Large intestine (tissue), 3 donors: Measurements from ENCODE around the gene TSPOAP1. TPM values are rescaled to one million over a fixed set of nuclear protein-coding genes. Genes with fewer than 3 reads are reported as not detected.

ENCODE experiments used
- DNase-seq, 2 donors: peaks; one replicate each; pipeline versions ENCODE4 v3.0.0 to v3.0.0-alpha.2; 2013
- H3K27ac ChIP-seq: one replicate; pipeline ENCODE4 v1.5.1; 2013; ENCODE audit warnings: low read length
- H3K27me3 ChIP-seq: 2 replicates; pipeline ENCODE4 v1.6.1; 2013; ENCODE audit warnings: low read length; ENCODE audit not compliant: control insufficient read depth, insufficient read depth
- H3K36me3 ChIP-seq: 2 replicates; pipeline ENCODE4 v1.6.1; 2013; ENCODE audit warnings: low read length; ENCODE audit not compliant: control insufficient read depth, insufficient read depth
- H3K4me1 ChIP-seq: one replicate; pipeline ENCODE4 v1.6.1; 2013; ENCODE audit warnings: low read length; ENCODE audit not compliant: control insufficient read depth, insufficient read depth
- H3K4me3 ChIP-seq: one replicate; pipeline ENCODE4 v1.5.1; 2013; ENCODE audit warnings: low read length
- H3K9me3 ChIP-seq: one replicate; pipeline ENCODE4 v1.6.1; 2013; ENCODE audit warnings: mild to moderate bottlenecking, low read depth, low read length, moderate library complexity; ENCODE audit not compliant: control insufficient read depth
- WGBS: methylation state at CpG from one replicate; pipeline ENCODE4 v1.1.5; 2013; ENCODE audit warnings: low lambda C conversion rate; ENCODE audit not compliant: insufficient coverage; 5-methylcytosine and 5-hydroxymethylcytosine counted together
- polyA plus RNA-seq: library from polyadenylated mRNA; unstranded; fragments of 120-200 nt; gene quantifications from one replicate; pipeline ENCODE4 v1.2.1, GENCODE V29; 2013

The TSPOAP1 gene
- polyA plus RNA-seq, 1 donor: 17.2 TPM

DNA sequence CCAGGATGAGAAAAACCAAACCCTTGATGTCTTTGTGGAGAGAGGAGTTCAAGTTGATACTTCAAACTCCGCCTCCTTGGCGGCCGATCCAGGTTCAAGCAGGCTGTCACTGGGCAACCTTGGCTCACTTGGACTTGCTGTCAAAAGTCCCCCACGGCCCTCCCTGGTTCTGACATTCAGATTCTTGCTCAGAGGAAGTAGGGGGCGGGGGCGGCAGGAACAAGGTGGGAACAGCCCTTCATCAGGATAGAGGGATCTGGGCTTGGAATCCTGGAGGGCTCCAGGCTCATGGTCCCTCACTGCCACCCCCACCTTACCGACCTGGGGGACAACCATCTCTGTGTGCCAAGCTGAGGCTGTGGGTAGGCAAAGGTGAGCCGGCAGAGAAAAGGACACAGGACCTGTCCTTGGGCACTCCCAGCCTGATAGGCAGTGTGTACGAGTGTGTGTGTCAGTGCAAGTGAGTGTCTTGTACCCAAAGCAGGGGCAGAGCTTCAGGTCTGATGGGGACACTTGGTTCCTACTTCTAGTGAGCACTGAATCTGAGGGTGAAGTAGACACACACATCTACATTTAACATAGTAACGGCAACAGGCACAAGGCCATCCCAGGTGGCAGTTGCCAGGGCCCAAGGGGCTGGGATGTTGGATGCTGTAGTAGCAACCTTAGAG is 6.6 kb upstream of the TSPOAP1 start:
- Histone ChIP-seq H3K36me3 (no peaks in the 10 kb centered on the region), H3K27ac (no peak overlapping the region), H3K27me3 (no peaks in the 10 kb centered on the region), H3K9me3 (no peaks in the 10 kb centered on the region), H3K4me1 (peaks cover 28% of the 10 kb centered on the region), H3K4me3 (no peak overlapping the region)
- no CpG with 5 or more reads among the region's 10 CpGs for WGBS
- DNase-seq: no peak

DNA sequence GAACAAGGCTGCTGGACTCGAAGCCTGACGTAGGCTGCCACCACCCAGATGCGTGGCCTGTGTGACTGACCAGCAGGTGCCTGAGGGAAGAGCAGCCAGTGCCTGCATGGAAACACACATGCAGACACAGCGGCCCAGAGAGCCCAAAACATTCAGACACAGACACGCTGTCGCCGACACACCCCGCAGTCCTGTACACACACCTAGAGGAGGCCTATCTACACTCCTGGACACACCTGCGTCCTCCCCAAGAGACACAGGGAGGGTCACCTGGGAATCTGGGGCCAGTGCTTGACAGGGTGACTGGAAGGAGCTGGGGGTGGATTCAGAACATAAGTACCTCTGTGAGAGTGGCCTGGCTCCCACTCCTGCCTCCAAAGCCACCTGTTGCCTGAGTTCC is 6.1 kb upstream of the TSPOAP1 start:
- no peak for DNase-seq
- no peaks in the 10 kb centered on the region for H3K9me3 ChIP-seq
- no peak overlapping the region for H3K27ac ChIP-seq
- no peak overlapping the region for H3K4me3 ChIP-seq
- WGBS: no CpG with 5 or more reads among the region's 9 CpGs
- no peaks in the 10 kb centered on the region for H3K36me3 ChIP-seq
- no peaks in the 10 kb centered on the region for H3K27me3 ChIP-seq
- H3K4me1 ChIP-seq: peaks cover 27% of the 10 kb centered on the region

GRCh38 chr17:58334256-58334655 is 5.7 kb upstream of the TSPOAP1 start:
- no peak for DNase-seq
- H3K4me1 ChIP-seq: peaks cover 23% of the 10 kb centered on the region
- no peaks in the 10 kb centered on the region for H3K9me3 ChIP-seq
- no CpG with 5 or more reads among the region's 5 CpGs for WGBS
- H3K36me3 ChIP-seq: no peaks in the 10 kb centered on the region
- H3K27me3 ChIP-seq: peaks cover 3% of the 10 kb centered on the region
- H3K27ac ChIP-seq: no peak overlapping the region
- H3K4me3 ChIP-seq: no peak overlapping the region

DNA sequence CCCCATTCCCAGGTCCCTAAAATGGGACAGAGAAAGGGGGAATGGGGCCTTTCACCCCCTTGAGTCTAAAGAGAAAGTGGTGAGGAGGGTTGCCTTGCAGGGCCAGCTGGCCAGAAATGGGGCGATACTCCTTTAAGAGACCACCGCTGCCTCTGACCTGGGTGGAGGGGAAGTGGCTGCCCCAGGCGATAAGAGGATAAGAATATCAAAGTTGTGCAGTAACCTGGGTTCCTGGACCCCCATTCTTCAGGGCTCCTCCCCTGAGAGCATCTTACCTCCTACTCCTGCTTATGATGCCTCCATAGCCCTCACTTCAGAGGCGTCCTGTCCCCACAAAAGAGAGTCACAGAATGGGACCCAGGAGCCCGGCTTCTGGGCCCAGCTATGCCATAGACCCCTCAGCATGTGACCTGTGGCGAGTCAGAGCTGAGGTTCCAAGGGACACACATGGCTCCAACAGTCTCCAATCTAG is 5.2 kb upstream of the TSPOAP1 start:
- no CpG with 5 or more reads among the region's 6 CpGs for WGBS
- no peak overlapping the region for H3K4me3 ChIP-seq

GRCh38 chr17:58332778-58333735 is 4.5 kb upstream of the TSPOAP1 start:
- no peak for DNase-seq
- Histone ChIP-seq H3K9me3 (no peaks in the 10 kb centered on the region), H3K27ac (no peak overlapping the region), H3K4me1 (peaks cover 15% of the 10 kb centered on the region), H3K27me3 (peaks cover 11% of the 10 kb centered on the region), H3K36me3 (no peaks in the 10 kb centered on the region), H3K4me3 (peak overlapping the region; percentile 16)
- WGBS: no CpG with 5 or more reads among the region's 21 CpGs

More for the DNA sequence above, 5.2 kb upstream of the TSPOAP1 start:
- Histone ChIP-seq H3K9me3 (no peaks in the 10 kb centered on the region), H3K36me3 (no peaks in the 10 kb centered on the region), H3K27ac (no peak overlapping the region), H3K27me3 (peaks cover 6% of the 10 kb centered on the region), H3K4me1 (peaks cover 20% of the 10 kb centered on the region)
- DNase-seq: no peak

- Histone ChIP-seq H3K36me3 (no peaks in the 10 kb centered on the region), H3K4me3 (peak overlapping the region; percentile 30), H3K27ac (peak overlapping the region; percentile 26), H3K27me3 (peaks cover 13% of the 10 kb centered on the region), H3K9me3 (no peaks in the 10 kb centered on the region), H3K4me1 (peaks cover 7% of the 10 kb centered on the region)
- WGBS: no CpG with 5 or more reads among the region's 31 CpGs
- no peak for DNase-seq
Observed at GRCh38 chr17:58331815-58332777, 3.5 kb upstream of the TSPOAP1 start.

- no peaks in the 10 kb centered on the region for H3K9me3 ChIP-seq
Observed at GRCh38 chr17:58330997-58331814, 2.6 kb upstream of the TSPOAP1 start.

DNA sequence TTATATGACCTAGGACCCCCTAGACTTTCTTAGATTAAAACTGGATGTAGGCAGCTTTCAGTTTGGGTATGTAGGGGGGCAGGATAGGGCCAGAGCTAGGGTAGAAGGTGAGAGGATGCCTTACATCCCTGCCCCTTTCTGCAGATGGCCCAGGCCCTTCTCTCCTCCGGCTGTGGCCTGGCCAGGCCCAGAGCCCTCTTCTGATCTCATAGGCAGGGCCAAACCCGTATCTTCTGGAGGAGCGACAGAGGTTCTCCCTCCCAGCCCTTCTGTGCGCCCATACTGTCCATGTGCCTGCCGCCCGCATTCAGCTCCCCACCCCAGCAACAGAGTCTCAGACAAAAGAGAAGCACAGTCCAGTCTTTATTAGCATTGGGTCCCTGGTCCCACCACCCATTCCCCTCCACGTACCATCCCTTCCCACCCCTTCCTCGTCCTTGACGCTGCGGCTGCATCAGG is 2.0 kb upstream of the TSPOAP1 start:
- Histone ChIP-seq H3K27me3 (peaks cover 13% of the 10 kb centered on the region), H3K9me3 (no peaks in the 10 kb centered on the region), H3K4me1 (peaks cover under 1% of the 10 kb centered on the region), H3K4me3 (peak overlapping the region; percentile 30), H3K27ac (no peak overlapping the region), H3K36me3 (no peaks in the 10 kb centered on the region)
- DNase-seq: no peak
- no CpG with 5 or more reads among the region's 10 CpGs for WGBS

More at GRCh38 chr17:58330997-58331814, 2.6 kb upstream of the TSPOAP1 start:
- H3K36me3 ChIP-seq: no peaks in the 10 kb centered on the region
- H3K27me3 ChIP-seq: peaks cover 13% of the 10 kb centered on the region
- no peak for DNase-seq
- no CpG with 5 or more reads among the region's 23 CpGs for WGBS
- peaks cover 5% of the 10 kb centered on the region for H3K4me1 ChIP-seq
- H3K4me3 ChIP-seq: peak overlapping the region; percentile 30
- H3K27ac ChIP-seq: peak overlapping the region; percentile 26

DNA sequence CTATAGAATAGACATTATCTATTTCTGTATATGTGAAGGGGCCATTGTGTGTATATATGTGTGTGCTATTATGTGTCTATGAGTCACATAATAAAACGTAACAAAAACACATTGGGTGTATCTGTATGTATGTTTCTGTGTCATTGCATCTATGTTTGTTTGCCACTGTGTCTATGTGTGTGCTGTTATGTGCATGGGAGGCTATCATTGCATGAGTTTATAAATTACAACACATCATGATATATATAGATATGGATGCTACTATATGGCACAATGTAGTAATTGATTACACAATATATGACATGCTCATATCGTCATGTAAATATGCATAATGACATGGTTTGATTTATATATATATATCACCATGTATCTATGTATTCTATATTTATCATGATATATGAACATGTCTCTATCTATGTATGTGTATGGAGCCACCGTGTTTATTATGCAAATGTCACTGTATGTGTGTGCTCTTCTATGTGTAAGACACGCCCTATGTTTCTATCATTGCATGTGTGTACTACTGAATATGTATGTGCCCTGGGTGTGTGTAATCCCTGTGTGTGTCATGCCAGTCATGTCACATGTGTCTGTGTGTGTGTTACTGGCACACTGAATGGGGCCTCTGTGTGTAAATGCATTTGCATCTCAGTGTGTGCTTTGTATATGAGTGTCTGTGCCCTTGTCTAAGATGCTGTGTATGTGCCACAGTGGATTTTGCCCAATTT is 1.4 kb upstream of the TSPOAP1 start:
- Histone ChIP-seq H3K27ac (no peak overlapping the region), H3K4me3 (peak overlapping the region; percentile 30), H3K36me3 (no peaks in the 10 kb centered on the region), H3K9me3 (no peaks in the 10 kb centered on the region), H3K27me3 (peaks cover 16% of the 10 kb centered on the region), H3K4me1 (peaks cover 4% of the 10 kb centered on the region)
- DNase-seq: no peak
- WGBS: 83% methylated on average over 1 of the region's 4 CpGs
